KOPT-K1 (cell line): ENCODE measurements around the gene SRRM3.
"Not testable (repeated sequence)": the region's sequence is repeated elsewhere in the genome, so short reads cannot be mapped to it uniquely, and the experiment has no call there.

Experiments used
- H3K27ac ChIP-seq: fragments of 200-600 bp; sonication (generic); 2 replicates; pipeline ENCODE4 v1.5.1; 2016; ENCODE audit warnings: antibody characterized with exemption, mild to moderate bottlenecking, low read depth, low read length; ENCODE audit not compliant: poor library complexity, severe bottlenecking
- H3K36me3 ChIP-seq: fragments of 200-600 bp; sonication (generic); 2 replicates; pipeline ENCODE4 v1.5.1; 2017; ENCODE audit warnings: antibody characterized with exemption, mild to moderate bottlenecking, low read length, moderate library complexity; ENCODE audit not compliant: insufficient read depth
- H3K9me3 ChIP-seq: fragments of 200-600 bp; sonication (generic); 2 replicates; pipeline ENCODE4 v1.5.1; 2017; ENCODE audit warnings: antibody characterized with exemption, low read length, mild to moderate bottlenecking; ENCODE audit not compliant: insufficient read depth, poor library complexity, severe bottlenecking

The SRRM3 gene

GRCh38 chr7:76281706-76282343 lies 80.1 kb downstream of the SRRM3 start:
- Histone ChIP-seq H3K9me3 (no peaks in the 10 kb centered on the region), H3K36me3 (no peaks in the 10 kb centered on the region), H3K27ac (no peak overlapping the region)

- Histone ChIP-seq H3K9me3 (no peaks in the 10 kb centered on the region), H3K27ac (no peak overlapping the region), H3K36me3 (no peaks in the 10 kb centered on the region)
Measured at GRCh38 chr7:76282344-76283253, 80.9 kb downstream of the SRRM3 start.

GRCh38 chr7:76283254-76284159 lies 81.8 kb downstream of the SRRM3 start:
- H3K36me3 ChIP-seq: no peaks in the 10 kb centered on the region
- no peaks in the 10 kb centered on the region for H3K9me3 ChIP-seq
- H3K27ac ChIP-seq: no peak overlapping the region

- Histone ChIP-seq H3K27ac (no peak overlapping the region), H3K36me3 (no peaks in the 10 kb centered on the region), H3K9me3 (no peaks in the 10 kb centered on the region)
Measured at GRCh38 chr7:76285604-76286374, 84.1 kb downstream of the SRRM3 start.

- Histone ChIP-seq H3K9me3 (no peaks in the 10 kb centered on the region), H3K36me3 (no peaks in the 10 kb centered on the region), H3K27ac (no peak overlapping the region)
Measured at GRCh38 chr7:76286842-76287403, 85.2 kb downstream of the SRRM3 start.

- H3K27ac ChIP-seq, H3K36me3 ChIP-seq, H3K9me3 ChIP-seq: not testable (repeated sequence)
Measured at GRCh38 chr7:76290847-76291350, 89.2 kb downstream of the SRRM3 start.

GRCh38 chr7:76291351-76292212 lies 89.9 kb downstream of the SRRM3 start:
- H3K27ac ChIP-seq: peak overlapping the region; percentile 14

GRCh38 chr7:76292213-76292573 lies 90.5 kb downstream of the SRRM3 start:
- no peak overlapping the region for H3K27ac ChIP-seq

More at GRCh38 chr7:76291351-76292212, 89.9 kb downstream of the SRRM3 start:
- H3K36me3 ChIP-seq: no peaks in the 10 kb centered on the region
- H3K9me3 ChIP-seq: no peaks in the 10 kb centered on the region

GRCh38 chr7:76292911-76293310 lies 91.2 kb downstream of the SRRM3 start:
- H3K27ac ChIP-seq, H3K36me3 ChIP-seq, H3K9me3 ChIP-seq: not testable (repeated sequence)

More at GRCh38 chr7:76292213-76292573, 90.5 kb downstream of the SRRM3 start:
- no peaks in the 10 kb centered on the region for H3K36me3 ChIP-seq
- H3K9me3 ChIP-seq: no peaks in the 10 kb centered on the region

- no peaks in the 10 kb centered on the region for H3K36me3 ChIP-seq
Measured at GRCh38 chr7:76293407-76293901, 91.8 kb downstream of the SRRM3 start.

GRCh38 chr7:76294344-76295024 lies 92.8 kb downstream of the SRRM3 start:
- Histone ChIP-seq H3K9me3 (no peaks in the 10 kb centered on the region), H3K36me3 (no peaks in the 10 kb centered on the region), H3K27ac (no peak overlapping the region)

More at GRCh38 chr7:76293407-76293901, 91.8 kb downstream of the SRRM3 start:
- Histone ChIP-seq H3K9me3 (no peaks in the 10 kb centered on the region), H3K27ac (no peak overlapping the region)

- H3K9me3 ChIP-seq: no peaks in the 10 kb centered on the region
- no peak overlapping the region for H3K27ac ChIP-seq
Measured at GRCh38 chr7:76296743-76297740, 95.3 kb downstream of the SRRM3 start.

More at GRCh38 chr7:76296743-76297740, 95.3 kb downstream of the SRRM3 start:
- H3K36me3 ChIP-seq: no peaks in the 10 kb centered on the region
